A204.1 (cell line): ENCODE data around the gene ESR1.
"Not testable (repeated sequence)": the region's sequence is repeated elsewhere in the genome, so short reads cannot be mapped to it uniquely, and the experiment has no call there.

Experiments used
- FAIRE-seq: peaks from 2 replicates; lab custom pipeline; 2012; peaks lifted over from hg19 to GRCh38; lab: Jason Lieb, UNC

Gene ESR1

GRCh38 chr6:151992091-151992490 lies 184.6 kb downstream of the ESR1 start:
- FAIRE-seq, result no peak

- no peak for FAIRE-seq
These were observed 185.9 kb downstream of the ESR1 start for GRCh38 chr6:151993364-151993763.

GRCh38 chr6:151998784-151999183 lies 191.3 kb downstream of the ESR1 start:
- FAIRE-seq, result no peak

- FAIRE-seq, result no peak
These were observed 191.7 kb downstream of the ESR1 start for GRCh38 chr6:151999194-151999593.

- no peak for FAIRE-seq
These were observed 193.9 kb downstream of the ESR1 start for GRCh38 chr6:152001408-152001807.

GRCh38 chr6:152002306-152002705 lies 194.8 kb downstream of the ESR1 start:
- no peak for FAIRE-seq

- FAIRE-seq, result no peak
These were observed 196.6 kb downstream of the ESR1 start for GRCh38 chr6:152004036-152004566.

GRCh38 chr6:152004896-152005295 lies 197.4 kb downstream of the ESR1 start:
- FAIRE-seq, result no peak

GRCh38 chr6:152008779-152009178 lies 201.3 kb downstream of the ESR1 start:
- FAIRE-seq, result no peak

GRCh38 chr6:152012227-152012626 lies 204.7 kb downstream of the ESR1 start:
- FAIRE-seq, result no peak

- no peak for FAIRE-seq
These were observed 211.4 kb downstream of the ESR1 start for GRCh38 chr6:152018876-152019275.

- no peak for FAIRE-seq
These were observed 214.8 kb downstream of the ESR1 start for GRCh38 chr6:152022303-152022702.

GRCh38 chr6:152023613-152024012 lies 216.1 kb downstream of the ESR1 start:
- FAIRE-seq, result no peak

GRCh38 chr6:152026291-152026690 lies 218.8 kb downstream of the ESR1 start:
- FAIRE-seq, result peak; percentile 94

- FAIRE-seq, result not testable (repeated sequence)
These were observed 219.3 kb downstream of the ESR1 start for GRCh38 chr6:152026744-152027143.

- FAIRE-seq, result not testable (repeated sequence)
These were observed 226.3 kb downstream of the ESR1 start for GRCh38 chr6:152033765-152034164.

- no peak for FAIRE-seq
These were observed 227.1 kb downstream of the ESR1 start for GRCh38 chr6:152034631-152035030.

- FAIRE-seq, result no peak
These were observed 238.6 kb downstream of the ESR1 start for GRCh38 chr6:152046118-152046517.

- no peak for FAIRE-seq
These were observed 241.4 kb downstream of the ESR1 start for GRCh38 chr6:152048921-152049320.

- FAIRE-seq, result no peak
These were observed 242.0 kb downstream of the ESR1 start for GRCh38 chr6:152049502-152049901.

GRCh38 chr6:152050451-152051195 lies 243.1 kb downstream of the ESR1 start:
- FAIRE-seq, result no peak

GRCh38 chr6:152052061-152052460 lies 244.6 kb downstream of the ESR1 start:
- FAIRE-seq, result no peak

- FAIRE-seq, result no peak
These were observed 245.8 kb downstream of the ESR1 start for GRCh38 chr6:152053332-152053731.

GRCh38 chr6:152054441-152054840 lies 247.0 kb downstream of the ESR1 start:
- no peak for FAIRE-seq
